AG09319 (cell line): ENCODE data around the gene RAD51B.
A peak's percentile ranks its signal among the peaks of the same experiment; 100 is the strongest.

Experiments used
- DNase-seq: peaks from one replicate; pipeline ENCODE4 v3.0.0-alpha.2; 2010; ENCODE audit warnings: low read depth; ENCODE audit errors: extremely low read depth
- CTCF ChIP-seq: IDR thresholded peaks from 2 replicates; pipeline ENCODE4 v1.5.1; 2011; ENCODE audit warnings: low read depth, mild to moderate bottlenecking, inconsistent platforms, low read length, moderate library complexity

Gene RAD51B

GRCh38 chr14:68509188-68509983, 689.8 kb downstream of the RAD51B start:
- TF ChIP-seq CTCF, result no peak
- DNase-seq, result no peak

- TF ChIP-seq CTCF, result no peak
- DNase-seq, result peak; percentile 93
These were observed 690.9 kb downstream of the RAD51B start for GRCh38 chr14:68510201-68511128.

GRCh38 chr14:68511129-68512047, 691.8 kb downstream of the RAD51B start:
- DNase-seq, result no peak
- TF ChIP-seq CTCF, result peak; percentile 4; the same call in 1 of the 2 replicates

- TF ChIP-seq CTCF, result no peak
- peak; percentile 68 for DNase-seq
These were observed 692.5 kb downstream of the RAD51B start for GRCh38 chr14:68512088-68512487.

GRCh38 chr14:68513137-68513536, 693.6 kb downstream of the RAD51B start:
- no peak for TF ChIP-seq CTCF
- no peak for DNase-seq

GRCh38 chr14:68513838-68514607, 694.4 kb downstream of the RAD51B start:
- TF ChIP-seq CTCF, result no peak
- DNase-seq, result no peak
